Kidney epithelial cell (primary cell): ENCODE results near the gene LY9. TPM values are rescaled to one million over a fixed set of nuclear protein-coding genes. Genes with fewer than 3 reads are reported as not detected.

ENCODE experiments used
- DNase-seq: peaks from one replicate; pipeline ENCODE4 v3.0.0-alpha.2; 2010; ENCODE audit warnings: low read depth
- H3K27me3 ChIP-seq: 2 replicates; pipeline ENCODE4 v1.6.0; 2011; ENCODE audit warnings: low read length; ENCODE audit not compliant: control insufficient read depth, insufficient read depth
- H3K36me3 ChIP-seq: 2 replicates; pipeline ENCODE4 v1.5.1; 2011; ENCODE audit warnings: low read length; ENCODE audit not compliant: control insufficient read depth, insufficient read depth
- H3K4me3 ChIP-seq: 2 replicates; pipeline ENCODE4 v1.5.1; 2011; ENCODE audit warnings: low read depth, mild to moderate bottlenecking, control low read depth, low read length
- CTCF ChIP-seq: IDR thresholded peaks from 2 replicates; pipeline ENCODE4 v1.5.1; 2011; ENCODE audit warnings: mild to moderate bottlenecking, moderate library complexity, low read length, control low read depth, inconsistent platforms; ENCODE audit not compliant: insufficient read depth, poor library complexity, severe bottlenecking
- total RNA-seq: library from RNA; depleted of rRNA; stranded (reverse); fragments of >200 nt; gene quantifications from 2 replicates; pipeline ENCODE4 v1.2.3, GENCODE V29; 2015

Gene LY9
- total RNA-seq, 1 donor from 2014 or later, result not detected

- H3K4me3 ChIP-seq, result no peak within 1 kb of the TSS
- H3K27me3 ChIP-seq, result no peaks in the 10 kb centered on the region
- no peak for DNase-seq
- TF ChIP-seq CTCF, result no peak
- H3K36me3 ChIP-seq, result no peaks in the 10 kb centered on the region
These were observed 66.5 kb downstream of the LY9 start, which contains the start of gene CD244 for GRCh38 chr1:160862203-160863060. CD244 (minus strand) TSS chr1:160862887; CDS start chr1:160862677, 210 bp downstream.

- no peak overlapping the region for H3K4me3 ChIP-seq
- H3K36me3 ChIP-seq, result no peaks in the 10 kb centered on the region
- no peak for TF ChIP-seq CTCF
- no peaks in the 10 kb centered on the region for H3K27me3 ChIP-seq
- no peak for DNase-seq
These were observed 67.2 kb downstream of the LY9 start for GRCh38 chr1:160863061-160863773.

GRCh38 chr1:160863774-160864131 is 67.8 kb downstream of the LY9 start:
- Histone ChIP-seq H3K27me3 (no peaks in the 10 kb centered on the region), H3K36me3 (no peaks in the 10 kb centered on the region), H3K4me3 (no peak overlapping the region)
- DNase-seq, result no peak
- no peak for TF ChIP-seq CTCF

- Histone ChIP-seq H3K36me3 (no peaks in the 10 kb centered on the region), H3K4me3 (no peak overlapping the region), H3K27me3 (no peaks in the 10 kb centered on the region)
- DNase-seq, result no peak
- TF ChIP-seq CTCF, result no peak
These were observed 68.2 kb downstream of the LY9 start for GRCh38 chr1:160864173-160864572.

GRCh38 chr1:160865337-160865736 is 69.4 kb downstream of the LY9 start:
- H3K36me3 ChIP-seq, result no peaks in the 10 kb centered on the region
- H3K27me3 ChIP-seq, result no peaks in the 10 kb centered on the region
- DNase-seq, result no peak
- no peak for TF ChIP-seq CTCF
- no peak overlapping the region for H3K4me3 ChIP-seq
